Endothelial cell (in vitro differentiated cells): ENCODE measurements around the gene UQCC5. TPM values are rescaled to one million over a fixed set of nuclear protein-coding genes. Genes with fewer than 3 reads are reported as not detected.

Experiments
- DNase-seq: peaks from one replicate; pipeline ENCODE4 v3.0.0; 2021; ENCODE audit warnings: low spot score
- H3K27ac Mint-ChIP-seq: one replicate; pipeline ENCODE4 v1.8.0; 2021; ENCODE audit warnings: mixed read lengths, inconsistent platforms; ENCODE audit not compliant: unreplicated experiment
- H3K27me3 Mint-ChIP-seq: one replicate; pipeline ENCODE4 v1.8.0; 2021; ENCODE audit warnings: mild to moderate bottlenecking, moderate library complexity, mixed read lengths, inconsistent platforms; ENCODE audit not compliant: unreplicated experiment
- H3K36me3 Mint-ChIP-seq: one replicate; pipeline ENCODE4 v1.8.0; 2021; ENCODE audit warnings: mild to moderate bottlenecking, low read depth, mixed read lengths, inconsistent platforms; ENCODE audit not compliant: unreplicated experiment
- H3K4me1 Mint-ChIP-seq: one replicate; pipeline ENCODE4 v1.8.0; 2021; ENCODE audit warnings: mild to moderate bottlenecking, mixed read lengths, inconsistent platforms; ENCODE audit not compliant: unreplicated experiment
- H3K4me3 Mint-ChIP-seq: one replicate; pipeline ENCODE4 v1.8.0; 2021; ENCODE audit warnings: mild to moderate bottlenecking, mixed read lengths, inconsistent platforms; ENCODE audit not compliant: unreplicated experiment
- H3K9me3 Mint-ChIP-seq: one replicate; pipeline ENCODE4 v1.8.0; 2021; ENCODE audit warnings: mixed read lengths, inconsistent platforms; ENCODE audit not compliant: unreplicated experiment
- CTCF ChIP-seq: fragments of 200-600 bp; sonication (generic); IDR thresholded peaks from one replicate; pipeline ENCODE4 v1.5.0; 2021; ENCODE audit warnings: antibody characterized with exemption; ENCODE audit not compliant: unreplicated experiment
- total RNA-seq: library from RNA; stranded (reverse); fragmentation: NEBNext Ultra II Directional; extraction: Animal tissue kit (Norgen Biotek cat#: 25700); gene quantifications from one replicate; pipeline ENCODE4 v1.2.1, GENCODE V29; 2021; ENCODE audit not compliant: unreplicated experiment

The UQCC5 gene
- total RNA-seq, 1 donor from 2014 or later: 13.3 TPM

GRCh38 chr3:52527732-52528585 is 8.4 kb upstream of the UQCC5 start:
- peaks cover 33% of the 10 kb centered on the region for H3K36me3 Mint-ChIP-seq
- no peak overlapping the region for H3K4me3 Mint-ChIP-seq
- H3K27ac Mint-ChIP-seq: no peak overlapping the region
- TF ChIP-seq CTCF: no peak
- no peak for DNase-seq
- no peaks in the 10 kb centered on the region for H3K9me3 Mint-ChIP-seq
- peaks cover 6% of the 10 kb centered on the region for H3K4me1 Mint-ChIP-seq
- H3K27me3 Mint-ChIP-seq: peaks cover 25% of the 10 kb centered on the region

DNA sequence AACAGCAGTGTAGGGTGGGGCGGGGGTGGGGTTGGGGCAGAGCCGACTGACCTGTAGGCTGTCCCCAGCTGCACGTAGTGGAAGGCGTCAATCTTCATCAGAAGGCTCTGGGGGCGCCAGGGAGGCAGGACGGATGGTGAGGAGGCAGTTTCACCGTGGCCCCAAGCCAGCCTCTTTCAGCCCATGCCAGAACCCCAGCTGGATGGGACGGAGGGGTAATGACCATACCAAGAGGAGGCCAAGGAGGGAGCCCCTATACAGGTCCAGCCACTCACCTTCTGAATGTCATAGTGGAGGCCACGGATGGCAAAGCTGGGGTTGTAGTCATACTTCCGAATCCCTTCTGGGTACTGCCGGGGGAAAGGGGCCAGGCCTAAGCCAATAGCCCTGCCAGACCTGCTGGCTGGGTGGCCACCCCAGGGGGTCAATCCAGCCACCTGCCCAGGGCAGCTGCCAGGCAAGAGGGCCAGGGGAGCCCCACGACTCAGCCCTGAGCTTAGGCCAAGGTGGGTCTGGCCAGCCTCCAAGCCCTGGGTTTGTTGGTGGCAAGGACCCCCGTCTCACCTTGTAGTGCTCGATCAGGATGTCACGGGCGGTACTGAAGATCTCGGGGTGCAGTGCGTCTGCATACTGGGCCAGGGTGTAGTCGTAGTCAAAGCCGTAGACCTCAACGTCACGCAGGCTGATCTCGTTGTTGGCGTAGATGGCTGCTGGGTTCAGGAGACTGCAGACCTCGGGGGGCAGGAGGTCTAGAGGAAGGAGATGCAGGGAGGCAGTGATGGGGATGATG is 7.6 kb upstream of the UQCC5 start:
- Mint-ChIP-seq H3K27me3 (peaks cover 25% of the 10 kb centered on the region), H3K27ac (peak overlapping the region; percentile 75), H3K4me1 (peaks cover 6% of the 10 kb centered on the region), H3K4me3 (peak overlapping the region; percentile 71), H3K36me3 (peaks cover 30% of the 10 kb centered on the region), H3K9me3 (no peaks in the 10 kb centered on the region)
- no peak for DNase-seq
- TF ChIP-seq CTCF: no peak

DNA sequence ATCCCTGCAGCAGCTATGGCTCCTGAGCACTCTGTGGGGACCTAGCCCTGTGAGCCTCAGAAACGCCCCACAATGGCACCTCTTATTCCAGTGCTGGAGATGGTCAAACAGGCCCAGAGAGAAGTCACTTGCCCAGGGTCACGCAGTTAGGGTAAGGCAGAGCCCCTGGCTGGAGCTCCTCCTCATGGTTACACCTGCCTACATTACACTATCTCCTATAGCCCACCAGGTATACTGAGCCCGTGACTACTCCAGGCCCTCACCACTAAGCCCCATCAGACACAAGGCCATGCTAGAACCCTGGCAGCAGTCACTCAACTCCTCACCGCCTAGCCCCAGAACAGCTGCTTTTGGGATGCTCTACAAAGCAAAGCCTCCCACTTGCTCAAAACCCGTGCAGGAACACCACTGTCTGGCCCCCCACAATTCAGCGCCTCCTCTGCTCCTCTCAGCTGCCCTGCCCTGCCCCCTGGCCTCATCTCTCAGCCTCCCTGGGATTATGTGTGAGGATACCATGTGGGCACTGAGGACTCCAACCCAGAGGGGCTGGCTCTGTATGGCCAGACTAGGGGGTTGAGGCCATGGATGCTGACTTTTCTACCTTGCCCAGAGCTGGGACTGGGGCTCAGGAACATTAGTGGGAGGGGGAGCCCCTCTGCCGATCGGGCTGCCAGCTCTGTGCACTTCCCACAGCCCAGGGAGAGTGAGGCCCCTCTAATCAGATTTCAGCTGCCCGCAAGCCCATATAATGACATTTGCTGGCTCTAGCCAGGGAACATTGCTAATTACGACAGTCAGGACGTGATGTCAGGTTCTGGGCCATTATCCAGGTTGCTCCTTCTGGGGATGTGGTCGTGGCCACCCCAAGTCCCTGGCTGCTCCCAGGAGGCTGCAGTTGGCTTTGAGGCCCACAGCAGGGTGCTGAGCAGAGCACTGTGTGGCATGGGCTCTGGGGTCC is 6.8 kb upstream of the UQCC5 start:
- Mint-ChIP-seq H3K27me3 (peaks cover 23% of the 10 kb centered on the region), H3K4me3 (peak overlapping the region; percentile 71), H3K9me3 (no peaks in the 10 kb centered on the region), H3K36me3 (peaks cover 22% of the 10 kb centered on the region), H3K27ac (peak overlapping the region; percentile 75), H3K4me1 (peaks cover 8% of the 10 kb centered on the region)
- DNase-seq: peak; percentile 3
- TF ChIP-seq CTCF: no peak

DNA sequence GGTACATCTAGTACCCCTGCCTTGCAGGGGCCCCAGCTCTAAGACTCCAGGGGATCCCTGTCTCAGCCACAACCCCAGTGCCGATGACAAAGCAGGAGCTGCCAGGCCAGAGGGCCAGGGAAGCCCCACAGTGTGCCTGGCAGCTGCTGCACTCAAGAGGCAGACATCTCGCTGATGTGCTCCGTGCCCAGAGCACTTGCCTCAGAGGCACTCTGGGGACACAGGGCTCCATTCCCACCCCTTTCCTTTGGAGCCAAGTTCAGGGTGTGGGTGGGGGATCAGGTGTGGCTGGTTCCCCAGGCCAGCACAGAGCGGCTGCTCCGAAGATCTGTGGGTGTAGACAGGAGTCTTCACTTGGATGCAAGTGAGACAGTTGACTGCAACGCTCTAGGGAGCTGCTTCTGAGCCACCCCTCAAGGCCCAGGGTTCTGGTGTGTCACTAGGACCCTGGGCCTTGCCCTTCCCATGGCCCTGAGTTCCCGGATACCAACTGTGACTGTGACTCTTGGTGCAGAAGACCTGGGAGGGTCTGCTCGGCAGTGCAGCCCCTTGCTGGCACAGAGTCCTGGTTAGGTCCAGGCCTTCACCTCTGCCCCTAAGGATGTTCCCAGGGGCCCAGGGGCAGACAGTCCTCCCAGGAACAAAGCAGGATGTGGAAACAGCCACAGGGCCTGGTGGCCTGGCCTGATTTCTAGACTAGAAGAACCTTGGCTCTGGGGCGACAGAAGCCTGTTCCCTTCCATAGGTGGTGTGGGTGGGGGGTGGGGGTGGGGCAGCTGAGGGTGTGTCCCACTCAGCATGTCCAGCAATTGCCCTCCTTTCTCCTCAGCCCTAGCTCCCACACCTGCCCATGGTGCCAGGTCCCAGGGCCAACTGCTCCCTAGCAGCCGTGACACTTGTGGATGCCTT is 5.2 kb upstream of the UQCC5 start:
- no peak overlapping the region for H3K27ac Mint-ChIP-seq
- H3K27me3 Mint-ChIP-seq: peaks cover 32% of the 10 kb centered on the region
- TF ChIP-seq CTCF: no peak
- H3K4me3 Mint-ChIP-seq: no peak overlapping the region
- H3K4me1 Mint-ChIP-seq: peaks cover 13% of the 10 kb centered on the region
- H3K9me3 Mint-ChIP-seq: no peaks in the 10 kb centered on the region
- H3K36me3 Mint-ChIP-seq: peaks cover 15% of the 10 kb centered on the region
- peak; percentile 9 for DNase-seq
